HCT116 (cell line): ENCODE results near the gene FMR1. TPM values are rescaled to one million over a fixed set of nuclear protein-coding genes. Genes with fewer than 3 reads are reported as not detected.

Experiments
- ATAC-seq: fragments of 200-7000 bp; cut with Tn5 transposase; 2 replicates; pipeline ENCODE4 v1.9.1; 2020; ENCODE audit warnings: mild to moderate bottlenecking, moderate library complexity
- BruUV-seq: library from RNA; stranded (reverse); fragments of 400-500 nt; replicated peaks from 2 replicates; lab custom pipeline; 2021; lab: Mats Ljungman, UMichigan
- CTCF ChIA-PET: fragments of 300-600 bp; sonication (Branson Sonifier 250); formaldehyde crosslinking; loops from one replicate; lab custom pipeline; 2021; ENCODE audit warnings: antibody characterized with exemption; lab: Charles Lee
- POLR2A ChIA-PET: fragments of 300-600, 350-600 bp; sonication (Branson Sonifier 250); formaldehyde crosslinking; loops from one replicate; lab custom pipeline; 2021; ENCODE audit warnings: antibody characterized with exemption; lab: Charles Lee
- RAD21 ChIA-PET, 2 experiments: fragments of 300-600 bp; sonication (Branson Sonifier 250); formaldehyde crosslinking; loops; one replicate each; lab custom pipeline; 2023; ENCODE audit warnings: low total read pairs in 2 of 2; ENCODE audit not compliant: uncharacterized antibody in 2 of 2, unreplicated experiment in 2 of 2, low non-redundant PET in 1 of 2; lab: Charles Lee
- DNase-seq: peaks from one replicate; pipeline ENCODE4 v3.0.0-alpha.2; 2010; ENCODE audit warnings: low read depth, low spot score
- H2AFZ ChIP-seq: fragments of 200-600 bp; shearing (Covaris generic), sonication (generic); 2 replicates; pipeline ENCODE4 v1.6.1; 2017; ENCODE audit warnings: low read depth, mixed run types, mixed read lengths, antibody characterized with exemption, low read length; ENCODE audit not compliant: poor library complexity, severe bottlenecking
- H3K27ac ChIP-seq: 2 replicates; pipeline ENCODE4 v1.5.1; 2012; ENCODE audit warnings: low read depth, low read length
- H3K27me3 ChIP-seq: fragments of 200-600 bp; sonication (generic); 2 replicates; pipeline ENCODE4 v1.6.1; 2016; ENCODE audit warnings: mixed run types, low read length, mixed read lengths; ENCODE audit not compliant: insufficient read depth
- H3K36me3 ChIP-seq, 2 experiments: fragments of 200-500 bp in 1 of 2; fragments of 200-600 bp in 1 of 2; sonication (Bioruptor generic) in 1 of 2; sonication (generic) in 1 of 2; 2 replicates each; pipeline versions ENCODE4 v1.5.1 to v1.6.1; 2014 to 2016; ENCODE audit warnings: low read length in 2 of 2, inconsistent platforms in 1 of 2, mixed read lengths in 1 of 2, mixed run types in 1 of 2; ENCODE audit not compliant: insufficient read depth in 2 of 2, control insufficient read depth in 1 of 2
- H3K4me1 ChIP-seq, 2 experiments: fragments of 200-600 bp in 1 of 2; sonication (generic) in 1 of 2; 2 replicates each; pipeline versions ENCODE4 v1.5.1 to v1.6.1; 2012 to 2017; ENCODE audit warnings: low read length in 2 of 2, inconsistent platforms in 1 of 2, mild to moderate bottlenecking in 1 of 2, mixed read lengths in 1 of 2, mixed run types in 1 of 2, moderate library complexity in 1 of 2; ENCODE audit not compliant: insufficient read depth in 2 of 2, control insufficient read depth in 1 of 2
- H3K4me2 ChIP-seq: fragments of 200-600 bp; sonication (generic); 2 replicates; pipeline ENCODE4 v1.6.1; 2017; ENCODE audit warnings: mixed run types, low read length, mixed read lengths
- H3K4me3 ChIP-seq, 2 experiments: fragments of 200-600 bp in 1 of 2; sonication (generic) in 1 of 2; replicated peaks in 1 of 2; 2 replicates each; pipeline ENCODE4 v1.5.1; 2011 to 2016; ENCODE audit warnings: low read length in 2 of 2, control low read depth in 1 of 2, low read depth in 1 of 2, mild to moderate bottlenecking in 1 of 2, mixed read lengths in 1 of 2, mixed run types in 1 of 2
- H3K79me2 ChIP-seq: fragments of 200-600 bp; sonication (generic); 2 replicates; pipeline ENCODE4 v1.6.1; 2017; ENCODE audit warnings: mild to moderate bottlenecking, mixed run types, low read length, moderate library complexity, mixed read lengths; ENCODE audit not compliant: insufficient read depth
- H3K9ac ChIP-seq: fragments of 200-600 bp; sonication (generic); 2 replicates; pipeline ENCODE4 v1.6.1; 2016; ENCODE audit warnings: low read length, mixed read lengths
- H3K9me2 ChIP-seq: fragments of 200-600 bp; sonication (generic), shearing (Covaris generic); 2 replicates; pipeline ENCODE4 v1.6.1; 2017; ENCODE audit warnings: mixed run types, mild to moderate bottlenecking, moderate library complexity; ENCODE audit not compliant: insufficient read depth
- H3K9me3 ChIP-seq, 2 experiments: fragments of 200-500 bp in 1 of 2; fragments of 200-600 bp in 1 of 2; sonication (Bioruptor generic) in 1 of 2; sonication (generic) in 1 of 2; 2 replicates each; pipeline ENCODE4 v1.6.1; 2014 to 2017; ENCODE audit warnings: low read length in 2 of 2, mixed read lengths in 2 of 2, inconsistent platforms in 1 of 2, low read depth in 1 of 2, mild to moderate bottlenecking in 1 of 2, mixed run types in 1 of 2, moderate library complexity in 1 of 2; ENCODE audit not compliant: control insufficient read depth in 1 of 2, insufficient read depth in 1 of 2
- H4K20me1 ChIP-seq: fragments of 200-600 bp; sonication (generic), shearing (Covaris generic); 2 replicates; pipeline ENCODE4 v1.6.1; 2017; ENCODE audit warnings: mixed run types, mild to moderate bottlenecking, moderate library complexity; ENCODE audit not compliant: insufficient read depth
- CBX3 ChIP-seq: IDR thresholded peaks from 2 replicates; pipeline ENCODE4 v1.6.1; 2012; ENCODE audit warnings: low read depth
- CEBPB ChIP-seq: IDR thresholded peaks from 2 replicates; pipeline ENCODE4 v1.6.1; 2012; ENCODE audit warnings: low read depth
- EGR1 ChIP-seq: IDR thresholded peaks from 2 replicates; pipeline ENCODE4 v1.6.1; 2012; ENCODE audit warnings: low read depth
- ELF1 ChIP-seq: IDR thresholded peaks from 2 replicates; pipeline ENCODE4 v1.6.1; 2012; ENCODE audit warnings: low read depth, borderline replicate concordance
- FOSL1 ChIP-seq: IDR thresholded peaks from 2 replicates; pipeline ENCODE4 v1.6.1; 2012; ENCODE audit warnings: low read depth
- JUND ChIP-seq: IDR thresholded peaks from 2 replicates; pipeline ENCODE4 v1.6.1; 2012
- POLR2A ChIP-seq: IDR thresholded peaks from 2 replicates; pipeline ENCODE4 v1.7.0; 2011; ENCODE audit warnings: borderline replicate concordance; ENCODE audit not compliant: insufficient read depth, insufficient read length; ENCODE audit errors: extremely low read depth
- POLR2AphosphoS5 ChIP-seq: IDR thresholded peaks from 2 replicates; pipeline ENCODE4 v1.6.1; 2011; ENCODE audit warnings: mild to moderate bottlenecking, low read depth, low read length, moderate library complexity
- SIN3A ChIP-seq: IDR thresholded peaks from 2 replicates; pipeline ENCODE4 v1.6.1; 2012; ENCODE audit warnings: low read depth
- SRF ChIP-seq: IDR thresholded peaks from 2 replicates; pipeline ENCODE4 v1.6.1; 2012; ENCODE audit warnings: low read depth
- YY1 ChIP-seq: IDR thresholded peaks from 2 replicates; pipeline ENCODE4 v1.6.1; 2011; ENCODE audit warnings: low read length, low read depth, moderate library complexity, mild to moderate bottlenecking; ENCODE audit not compliant: insufficient replicate concordance; ENCODE audit errors: extremely low read depth
- ZBTB33 ChIP-seq: IDR thresholded peaks from 2 replicates; pipeline ENCODE4 v1.6.1; 2011; ENCODE audit warnings: mild to moderate bottlenecking, low read length, moderate library complexity; ENCODE audit not compliant: insufficient replicate concordance; ENCODE audit errors: extremely low read depth
- ZFX ChIP-seq: fragments of 450-650 bp; IDR thresholded peaks from 2 replicates; pipeline ENCODE4 v1.6.1; 2017
- ZNF274 ChIP-seq: fragments of 200-500 bp; sonication (Bioruptor generic); IDR thresholded peaks from 2 replicates; pipeline ENCODE4 v1.6.1; 2014; ENCODE audit warnings: mild to moderate bottlenecking, low read depth, low read length, inconsistent platforms
- intact Hi-C: fragments of 100-400 bp; cut with micrococcal nuclease; formaldehyde crosslinking; loops from 2 replicates; pipeline ENCODE4 v1.10.0; 2022
- total RNA-seq: library from RNA; stranded (reverse); gene quantifications from one replicate; pipeline ENCODE4 v1.2.1, GENCODE V29; 2021; ENCODE audit not compliant: unreplicated experiment

Gene FMR1
- total RNA-seq, 1 experiment from 2014 or later: 31.1 TPM

- no peak for ATAC-seq
- Histone ChIP-seq H3K4me2 (no peak overlapping the region), H3K4me1 (no peaks in the 10 kb centered on the region), H3K27ac (no peak overlapping the region), H4K20me1 (no peaks in the 10 kb centered on the region), H3K9me3 (no peaks in the 10 kb centered on the region), H3K27me3 (no peaks in the 10 kb centered on the region), H3K9ac (no peak overlapping the region), H3K9me2 (no peaks in the 10 kb centered on the region), H3K36me3 (no peaks in the 10 kb centered on the region), H2AFZ (no peak overlapping the region), H3K4me3 (no peak overlapping the region), H3K79me2 (peaks cover 31% of the 10 kb centered on the region)
- ChIA-PET CTCF (no interaction called here), POLR2A (no interaction called here), RAD21 (no interaction called here)
- DNase-seq: no peak
- no TSS peak for BruUV-seq
- intact Hi-C loops: no loop called here
- TF ChIP-seq JUND (no peak), ZNF274 (no peak), POLR2A (no peak), CBX3 (no peak), POLR2AphosphoS5 (no peak), FOSL1 (no peak), SRF (no peak), EGR1 (no peak), ZFX (no peak), ZBTB33 (no peak), YY1 (no peak), CEBPB (no peak), SIN3A (no peak), ELF1 (no peak)
Measured at GRCh38 chrX:147923605-147924004, 11.9 kb downstream of the FMR1 start.
